Prostate gland (tissue), 2 donors: ENCODE measurements around the gene KITLG. TPM values are rescaled to one million over a fixed set of nuclear protein-coding genes. Genes with fewer than 3 reads are reported as not detected.
"Not testable (repeated sequence)": the region's sequence is repeated elsewhere in the genome, so short reads cannot be mapped to it uniquely, and the experiment has no call there.

Experiments
- DNase-seq: peaks from one replicate; pipeline ENCODE4 v3.0.0-alpha.2; 2019; ENCODE audit warnings: low spot score
- H3K27ac ChIP-seq, 2 donors: fragments of 200-600 bp; sonication (generic); 2 replicates each; pipeline ENCODE4 v1.5.1; 2017 to 2019
- H3K27me3 ChIP-seq: fragments of 200-600 bp; sonication (generic); replicated peaks from 2 replicates; pipeline ENCODE4 v1.5.1; 2019; ENCODE audit not compliant: insufficient read depth
- H3K36me3 ChIP-seq, 2 donors: fragments of 200-600 bp; sonication (generic); 1 replicate in 1 of 2; 2 replicates in 1 of 2; pipeline versions ENCODE4 v1.5.1 to v1.8.1; 2017 to 2019
- H3K4me1 ChIP-seq: fragments of 200-600 bp; sonication (generic); replicated peaks from 2 replicates; pipeline ENCODE4 v1.5.1; 2019
- H3K4me3 ChIP-seq, 2 donors: fragments of 200-600 bp; sonication (generic); 2 replicates each; pipeline ENCODE4 v1.5.1; 2017 to 2019
- H3K9me3 ChIP-seq: fragments of 200-600 bp; sonication (generic); 2 replicates; pipeline ENCODE4 v1.5.1; 2017
- CTCF ChIP-seq, 4 experiments: fragments of 200-600 bp in 2 of 4; fragments of 450-650 bp in 2 of 4; sonication (generic) in 2 of 4; IDR thresholded peaks; 1 replicate in 3 of 4; 2 replicates in 1 of 4; pipeline ENCODE4 v1.5.1; 2016 to 2019; ENCODE audit warnings: antibody characterized with exemption in 4 of 4, mild to moderate bottlenecking in 2 of 4, moderate library complexity in 2 of 4
- POLR2A ChIP-seq: fragments of 450-650 bp; IDR thresholded peaks from one replicate; pipeline ENCODE4 v1.6.1; 2016; ENCODE audit warnings: antibody characterized with exemption, mild to moderate bottlenecking
- POLR2AphosphoS5 ChIP-seq: sonication (generic); formaldehyde crosslinking; IDR thresholded peaks from one replicate; pipeline ENCODE4 v1.6.1; 2017; ENCODE audit warnings: antibody characterized with exemption
- WGBS: methylation state at CpG from one replicate; pipeline ENCODE4 v1.1.5; 2018; 5-methylcytosine and 5-hydroxymethylcytosine counted together
- intact Hi-C: fragments of 100-400 bp; cut with DNase I; formaldehyde crosslinking; loops from one replicate; pipeline ENCODE4 v1.14.2; 2022
- total RNA-seq, 2 donors: library from RNA; depleted of rRNA; stranded (reverse); fragments of >200 nt; gene quantifications; one replicate each; pipeline ENCODE4 v1.1.0, GENCODE V29; 2016

The KITLG gene
- total RNA-seq, 2 donors from 2014 or later = 21.0 to 23.2 TPM

GRCh38 chr12:88472775-88473174, 107.5 kb downstream of the KITLG start:
- DNase-seq = no peak
- Histone ChIP-seq H3K27ac (no peak overlapping the region), H3K36me3 (no peaks in the 10 kb centered on the region), H3K4me3 (no peak overlapping the region), H3K4me1 (no peaks in the 10 kb centered on the region), H3K9me3 (no peaks in the 10 kb centered on the region), H3K27me3 (no peaks in the 10 kb centered on the region)
- intact Hi-C loops = no loop called here
- TF ChIP-seq POLR2AphosphoS5 (no peak), CTCF (IDR thresholded peaks at IDR 0.05) (no peak)
- WGBS = 84% methylated on average over 3 of the region's 3 CpGs

- H3K27ac ChIP-seq = no peak overlapping the region
- intact Hi-C loops = no loop called here
- H3K36me3 ChIP-seq = no peaks in the 10 kb centered on the region
- H3K27me3 ChIP-seq = no peaks in the 10 kb centered on the region
- WGBS = 87% methylated on average over 2 of the region's 2 CpGs
- no peaks in the 10 kb centered on the region for H3K9me3 ChIP-seq
- H3K4me1 ChIP-seq = no peaks in the 10 kb centered on the region
- DNase-seq = no peak
- no peak overlapping the region for H3K4me3 ChIP-seq
- no peak for TF ChIP-seq CTCF (IDR thresholded peaks at IDR 0.05)
Measured at GRCh38 chr12:88472248-88472647, 108.0 kb downstream of the KITLG start.

GRCh38 chr12:88471331-88472045, 108.8 kb downstream of the KITLG start:
- H3K4me3 ChIP-seq = no peak overlapping the region
- 69% methylated on average over 4 of the region's 4 CpGs for WGBS
- no peaks in the 10 kb centered on the region for H3K27me3 ChIP-seq
- intact Hi-C loops = no loop called here
- H3K36me3 ChIP-seq = no peaks in the 10 kb centered on the region
- no peaks in the 10 kb centered on the region for H3K9me3 ChIP-seq
- no peak for DNase-seq
- no peak overlapping the region for H3K27ac ChIP-seq
- H3K4me1 ChIP-seq = no peaks in the 10 kb centered on the region
- no peak for TF ChIP-seq CTCF (IDR thresholded peaks at IDR 0.05)
- TF ChIP-seq POLR2AphosphoS5 = no peak
- TF ChIP-seq POLR2A = no peak

- Histone ChIP-seq H3K27ac (no peak overlapping the region), H3K36me3 (no peaks in the 10 kb centered on the region), H3K9me3 (no peaks in the 10 kb centered on the region), H3K27me3 (no peaks in the 10 kb centered on the region), H3K4me3 (no peak overlapping the region), H3K4me1 (no peaks in the 10 kb centered on the region)
- TF ChIP-seq POLR2AphosphoS5 = no peak
- TF ChIP-seq CTCF (IDR thresholded peaks at IDR 0.05) = no peak
- no peak for TF ChIP-seq POLR2A
- WGBS = 97% methylated on average over 1 of the region's 1 CpG
- intact Hi-C loops = no loop called here
- no peak for DNase-seq
Measured at GRCh38 chr12:88469154-88469553, 111.1 kb downstream of the KITLG start.

- TF ChIP-seq POLR2AphosphoS5 = no peak
- TF ChIP-seq POLR2A = no peak
- TF ChIP-seq CTCF (IDR thresholded peaks at IDR 0.05) = no peak
- no peaks in the 10 kb centered on the region for H3K4me1 ChIP-seq
- no peak overlapping the region for H3K27ac ChIP-seq
- intact Hi-C loops = no loop called here
- no peaks in the 10 kb centered on the region for H3K9me3 ChIP-seq
- H3K36me3 ChIP-seq = no peaks in the 10 kb centered on the region
- H3K4me3 ChIP-seq = no peak overlapping the region
- H3K27me3 ChIP-seq = no peaks in the 10 kb centered on the region
- DNase-seq = no peak
- 74% methylated on average over 1 of the region's 1 CpG for WGBS
Measured at GRCh38 chr12:88468581-88468980, 111.7 kb downstream of the KITLG start.

- intact Hi-C loops, H3K36me3 ChIP-seq, H3K4me1 ChIP-seq, H3K27me3 ChIP-seq, H3K27ac ChIP-seq, H3K9me3 ChIP-seq, DNase-seq, H3K4me3 ChIP-seq: not testable (repeated sequence)
- 93% methylated on average over 10 of the region's 10 CpGs for WGBS
Measured at GRCh38 chr12:88466708-88467107, 113.6 kb downstream of the KITLG start.
